Muscle layer of colon (tissue), 2 donors: ENCODE data around the gene ODAM.
"Not testable (repeated sequence)": the region's sequence is repeated elsewhere in the genome, so short reads cannot be mapped to it uniquely, and the experiment has no call there.

Experiments
- H3K27ac ChIP-seq: one replicate; pipeline ENCODE4 v1.7.0; 2013; ENCODE audit warnings: low read depth, mild to moderate bottlenecking, low read length, moderate library complexity
- H3K27me3 ChIP-seq, 2 donors: one replicate each; pipeline ENCODE4 v1.7.0; 2013; ENCODE audit warnings: low read length in 2 of 2, mild to moderate bottlenecking in 2 of 2; ENCODE audit not compliant: insufficient read depth in 2 of 2, control insufficient read depth in 1 of 2
- H3K36me3 ChIP-seq: one replicate; pipeline ENCODE4 v1.7.0; 2013; ENCODE audit warnings: mild to moderate bottlenecking, low read length; ENCODE audit not compliant: insufficient read depth
- H3K4me1 ChIP-seq: one replicate; pipeline ENCODE4 v1.7.0; 2013; ENCODE audit warnings: mild to moderate bottlenecking, low read length; ENCODE audit not compliant: insufficient read depth
- H3K4me3 ChIP-seq, 2 donors: one replicate each; pipeline ENCODE4 v1.7.0; 2013; ENCODE audit warnings: low read length in 2 of 2, low read depth in 1 of 2, mild to moderate bottlenecking in 1 of 2, moderate library complexity in 1 of 2
- H3K9ac ChIP-seq: one replicate; pipeline ENCODE4 v1.7.0; 2013; ENCODE audit warnings: low read length
- H3K9me3 ChIP-seq: one replicate; pipeline ENCODE4 v1.7.0; 2013; ENCODE audit warnings: mild to moderate bottlenecking, low read length
- donor health status: abdominal sarcoma.
- donor health status: Adenocarcinoma of cecum.

The ODAM gene

DNA sequence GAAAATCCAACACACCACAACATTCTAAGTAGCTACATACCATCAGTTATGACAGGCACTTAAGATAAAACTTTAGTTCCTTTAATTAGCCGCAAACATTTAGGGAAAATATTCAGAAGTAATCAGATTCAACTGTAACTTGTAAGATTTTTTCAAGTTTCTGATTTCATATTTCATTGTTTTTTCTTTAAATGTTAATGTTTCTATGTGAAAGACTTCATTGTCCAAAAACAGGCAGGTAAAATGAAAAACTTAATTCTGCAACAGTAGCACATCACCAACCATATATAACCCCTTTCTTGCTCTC lies 11.6 kb upstream of the ODAM start:
- no peak overlapping the region for H3K27ac ChIP-seq
- no peaks in the 10 kb centered on the region for H3K9me3 ChIP-seq
- no peaks in the 10 kb centered on the region for H3K27me3 ChIP-seq
- H3K4me1 ChIP-seq: no peaks in the 10 kb centered on the region
- no peak overlapping the region for H3K9ac ChIP-seq
- no peaks in the 10 kb centered on the region for H3K36me3 ChIP-seq
- H3K4me3 ChIP-seq: no peak overlapping the region

DNA sequence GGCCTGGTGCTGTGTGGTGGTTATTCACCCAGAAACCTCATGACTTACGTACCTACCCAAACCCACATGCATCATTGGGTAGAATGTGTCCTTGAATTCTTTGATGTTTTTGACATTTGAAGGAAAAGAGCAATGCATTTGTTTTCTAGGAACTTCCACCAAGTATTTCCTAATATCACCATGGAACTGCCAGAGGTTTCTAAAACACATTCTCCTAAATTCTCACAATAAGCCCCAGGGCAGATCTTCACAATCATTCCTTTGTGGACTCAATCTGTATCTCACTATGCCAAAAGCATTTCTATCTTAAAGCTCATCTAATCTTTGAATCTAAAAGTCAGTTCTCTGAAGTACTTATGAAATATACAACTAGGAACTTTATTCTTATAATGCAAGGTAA lies 8.3 kb upstream of the ODAM start:
- H3K27me3 ChIP-seq: no peaks in the 10 kb centered on the region
- H3K36me3 ChIP-seq: no peaks in the 10 kb centered on the region
- H3K9ac ChIP-seq: no peak overlapping the region
- no peak overlapping the region for H3K4me3 ChIP-seq
- H3K9me3 ChIP-seq: no peaks in the 10 kb centered on the region
- H3K27ac ChIP-seq: no peak overlapping the region
- H3K4me1 ChIP-seq: no peaks in the 10 kb centered on the region

DNA sequence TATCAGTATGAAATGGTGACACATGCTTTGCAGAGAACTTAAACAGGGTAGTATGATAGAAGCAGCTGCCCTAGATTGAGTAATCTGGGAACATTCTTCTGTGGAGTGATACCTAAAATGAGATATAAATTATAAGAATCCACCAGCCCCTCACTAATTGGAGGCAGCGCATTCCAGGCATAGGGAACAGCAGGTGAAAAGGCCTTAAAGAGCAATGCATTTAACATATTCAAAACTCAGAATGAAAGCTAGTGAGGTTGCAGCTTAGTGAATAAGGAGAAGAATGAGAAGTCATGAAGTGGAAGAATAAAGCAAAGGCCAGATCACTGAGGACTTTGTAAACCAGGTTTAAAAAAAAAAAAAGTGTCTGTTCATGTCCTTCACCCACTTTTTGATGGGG lies 4.9 kb upstream of the ODAM start:
- H3K27me3 ChIP-seq: no peaks in the 10 kb centered on the region
- H3K4me3 ChIP-seq: no peak overlapping the region
- H3K9ac ChIP-seq: no peak overlapping the region
- H3K4me1 ChIP-seq: no peaks in the 10 kb centered on the region
- H3K9me3 ChIP-seq: no peaks in the 10 kb centered on the region
- H3K36me3 ChIP-seq: no peaks in the 10 kb centered on the region
- no peak overlapping the region for H3K27ac ChIP-seq

DNA sequence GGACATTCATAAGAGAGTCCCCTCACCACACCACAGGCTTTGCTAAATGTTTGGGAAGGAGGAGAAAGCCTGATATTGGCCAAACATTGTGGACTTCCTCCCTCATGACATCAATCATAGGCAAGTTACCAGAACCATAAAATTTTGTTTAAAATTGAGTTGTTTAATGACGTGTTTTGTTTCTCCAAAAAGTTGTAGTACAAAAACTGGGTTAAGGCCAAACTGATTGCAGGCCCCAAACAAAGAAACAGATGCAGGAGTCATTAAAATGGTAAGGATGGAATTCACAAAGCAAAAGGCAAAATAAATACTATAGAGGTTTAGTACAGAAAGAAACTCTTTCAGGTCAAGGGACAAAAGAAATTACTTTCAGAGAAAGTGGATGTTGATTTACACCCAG lies 3.9 kb upstream of the ODAM start:
- no peak overlapping the region for H3K4me3 ChIP-seq
- H3K27me3 ChIP-seq: no peaks in the 10 kb centered on the region
- no peak overlapping the region for H3K27ac ChIP-seq
- H3K4me1 ChIP-seq: no peaks in the 10 kb centered on the region
- H3K9me3 ChIP-seq: no peaks in the 10 kb centered on the region
- no peak overlapping the region for H3K9ac ChIP-seq
- no peaks in the 10 kb centered on the region for H3K36me3 ChIP-seq

DNA sequence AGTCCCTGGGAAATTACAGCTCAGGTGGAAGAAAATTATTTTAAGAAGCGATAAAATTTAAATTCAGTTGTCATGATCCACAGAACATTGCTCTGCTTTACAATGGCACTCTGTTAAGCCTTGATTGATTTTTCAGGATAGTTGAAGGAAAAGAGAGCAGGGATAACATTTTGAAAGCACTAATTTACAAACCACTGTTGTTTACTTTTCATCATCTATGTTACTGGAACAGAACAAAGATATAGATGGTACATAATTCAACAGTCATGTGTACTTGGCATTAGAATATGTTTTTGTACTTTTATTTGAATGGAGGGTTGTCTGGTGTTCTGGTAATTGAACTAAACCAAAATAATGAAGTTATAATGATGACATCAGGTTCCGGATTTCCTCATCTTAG lies 2.6 kb upstream of the ODAM start:
- no peak overlapping the region for H3K4me3 ChIP-seq
- H3K27ac ChIP-seq: no peak overlapping the region
- H3K9ac ChIP-seq: no peak overlapping the region
- no peaks in the 10 kb centered on the region for H3K27me3 ChIP-seq
- no peaks in the 10 kb centered on the region for H3K4me1 ChIP-seq
- no peaks in the 10 kb centered on the region for H3K36me3 ChIP-seq
- H3K9me3 ChIP-seq: no peaks in the 10 kb centered on the region

DNA sequence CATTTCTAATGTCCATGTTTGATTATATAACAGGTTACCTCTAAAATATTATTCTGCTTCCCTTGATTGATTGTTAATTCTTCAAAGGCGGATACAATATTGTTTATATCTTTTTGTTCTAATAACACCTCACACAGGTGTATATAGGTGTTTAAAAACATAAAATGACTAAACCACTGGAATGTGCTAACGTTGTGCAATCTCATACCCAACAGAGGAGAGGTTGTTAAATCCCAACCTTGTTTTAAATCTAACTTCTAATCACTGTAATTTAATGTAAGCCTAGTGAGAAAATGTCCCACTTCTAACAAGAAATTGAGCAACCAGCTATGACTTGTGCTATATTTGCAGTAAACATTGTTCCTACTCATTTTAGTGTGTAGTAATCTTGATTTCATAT lies 1.3 kb downstream of the ODAM start:
- Histone ChIP-seq H3K27ac (no peak overlapping the region), H3K36me3 (no peaks in the 10 kb centered on the region), H3K9me3 (no peaks in the 10 kb centered on the region), H3K4me1 (no peaks in the 10 kb centered on the region), H3K27me3 (no peaks in the 10 kb centered on the region), H3K4me3 (no peak overlapping the region), H3K9ac (no peak overlapping the region)

DNA sequence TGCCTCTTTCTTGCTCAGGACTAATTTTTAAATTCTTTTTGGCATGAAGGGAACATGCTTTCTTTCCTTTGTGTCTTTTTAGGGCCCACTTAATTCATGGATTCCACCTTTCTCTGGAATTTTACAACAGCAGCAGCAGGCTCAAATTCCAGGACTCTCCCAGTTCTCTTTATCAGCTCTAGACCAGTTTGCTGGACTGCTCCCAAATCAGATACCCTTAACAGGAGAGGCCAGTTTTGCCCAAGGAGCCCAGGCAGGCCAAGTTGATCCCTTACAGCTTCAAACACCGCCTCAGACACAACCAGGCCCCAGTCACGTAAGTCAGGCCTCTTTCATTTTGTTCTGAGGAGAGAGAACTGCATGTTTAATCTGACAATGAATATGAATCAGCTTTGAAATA lies 2.3 kb downstream of the ODAM start:
- Histone ChIP-seq H3K4me1 (no peaks in the 10 kb centered on the region), H3K27ac (no peak overlapping the region)

DNA sequence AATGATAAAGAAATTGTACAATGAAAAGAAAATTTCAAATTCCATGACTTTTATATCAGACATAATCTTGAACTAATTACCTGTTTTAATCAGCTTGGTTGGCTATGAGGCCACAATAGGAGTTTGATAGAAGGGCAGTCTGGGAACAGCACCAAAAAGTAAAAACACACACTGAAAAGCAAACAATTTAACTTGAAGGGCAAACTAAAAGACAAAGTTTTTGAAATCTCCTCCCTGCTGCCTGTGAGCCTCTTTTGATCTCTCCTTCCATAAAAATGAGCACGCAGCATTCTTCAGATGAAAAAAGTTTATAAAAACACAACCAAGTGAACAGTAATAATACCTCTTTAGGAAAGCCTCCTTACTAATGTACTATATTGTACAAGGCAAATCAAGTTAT lies 8.1 kb downstream of the ODAM start:
- Histone ChIP-seq H3K4me3 (no peak overlapping the region), H3K27ac (no peak overlapping the region), H3K27me3 (no peaks in the 10 kb centered on the region), H3K9me3 (no peaks in the 10 kb centered on the region), H3K4me1 (no peaks in the 10 kb centered on the region), H3K9ac (no peak overlapping the region), H3K36me3 (no peaks in the 10 kb centered on the region)

More for the DNA sequence above, 2.3 kb downstream of the ODAM start:
- Histone ChIP-seq H3K27me3 (no peaks in the 10 kb centered on the region), H3K4me3 (no peak overlapping the region), H3K36me3 (no peaks in the 10 kb centered on the region), H3K9ac (no peak overlapping the region), H3K9me3 (no peaks in the 10 kb centered on the region)

DNA sequence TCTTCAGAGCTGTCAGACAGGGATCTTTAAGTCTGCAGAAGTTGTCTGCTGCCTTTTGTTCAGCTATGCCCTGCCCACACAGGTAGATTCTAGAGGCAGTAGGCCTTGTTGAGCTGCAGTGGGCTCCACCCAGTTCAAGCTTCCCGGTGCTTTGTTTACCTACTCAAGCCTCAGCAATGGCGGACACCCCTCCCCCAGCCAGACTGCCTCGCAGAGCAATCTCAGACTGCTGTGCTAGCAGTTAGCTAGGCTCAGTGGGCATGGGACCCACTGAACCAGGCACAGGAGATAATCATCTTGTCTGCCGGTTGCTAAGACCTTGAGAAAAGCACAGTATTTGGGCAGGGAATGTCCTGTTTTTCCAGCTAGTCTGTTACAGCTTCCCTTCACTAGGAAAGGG lies 17.2 kb downstream of the ODAM start:
- H3K9me3 ChIP-seq, H3K9ac ChIP-seq, H3K4me1 ChIP-seq, H3K4me3 ChIP-seq, H3K27me3 ChIP-seq, H3K27ac ChIP-seq, H3K36me3 ChIP-seq: not testable (repeated sequence)

DNA sequence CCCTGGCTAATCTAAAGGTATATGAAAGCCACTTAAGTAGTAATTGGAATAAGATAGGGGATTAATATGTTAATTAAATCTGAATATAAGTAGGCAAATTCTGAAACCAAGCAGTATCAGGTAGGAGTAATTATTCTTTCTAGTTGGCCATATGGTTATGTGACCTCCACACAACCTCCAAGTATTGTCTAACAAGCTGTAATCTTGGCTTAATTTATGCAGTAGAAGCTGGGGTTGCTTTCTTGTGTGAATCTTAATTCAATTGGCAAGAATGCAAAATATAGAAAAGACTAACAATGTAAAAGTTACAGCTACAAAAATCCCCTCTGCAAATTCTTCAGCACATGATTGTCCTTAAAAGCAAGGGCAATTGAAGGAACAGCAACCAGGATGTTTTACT lies 20.6 kb downstream of the ODAM start:
- not testable (repeated sequence) for H3K4me3 ChIP-seq, H3K27ac ChIP-seq, H3K9me3 ChIP-seq, H3K4me1 ChIP-seq, H3K36me3 ChIP-seq, H3K27me3 ChIP-seq, H3K9ac ChIP-seq

DNA sequence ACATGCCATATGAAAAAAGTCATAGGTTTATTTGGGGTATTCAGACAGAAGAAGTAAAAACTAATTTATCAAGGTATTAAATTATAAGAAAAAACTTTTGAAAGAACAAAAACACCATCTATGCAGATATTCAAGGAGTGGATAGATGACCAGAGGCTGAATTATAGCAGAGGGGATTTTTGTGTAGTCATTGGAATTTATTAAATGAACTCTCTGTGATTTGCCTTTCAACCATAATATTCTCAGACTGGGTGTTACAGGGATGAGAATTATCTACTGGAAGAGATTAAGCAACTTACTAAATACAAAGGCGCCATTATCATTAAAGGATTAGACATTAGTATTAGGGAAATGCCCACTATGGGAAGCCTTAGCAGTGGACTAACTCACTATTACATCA lies 21.0 kb downstream of the ODAM start:
- not testable (repeated sequence) for H3K27me3 ChIP-seq, H3K4me1 ChIP-seq, H3K9me3 ChIP-seq, H3K9ac ChIP-seq, H3K4me3 ChIP-seq, H3K36me3 ChIP-seq, H3K27ac ChIP-seq

DNA sequence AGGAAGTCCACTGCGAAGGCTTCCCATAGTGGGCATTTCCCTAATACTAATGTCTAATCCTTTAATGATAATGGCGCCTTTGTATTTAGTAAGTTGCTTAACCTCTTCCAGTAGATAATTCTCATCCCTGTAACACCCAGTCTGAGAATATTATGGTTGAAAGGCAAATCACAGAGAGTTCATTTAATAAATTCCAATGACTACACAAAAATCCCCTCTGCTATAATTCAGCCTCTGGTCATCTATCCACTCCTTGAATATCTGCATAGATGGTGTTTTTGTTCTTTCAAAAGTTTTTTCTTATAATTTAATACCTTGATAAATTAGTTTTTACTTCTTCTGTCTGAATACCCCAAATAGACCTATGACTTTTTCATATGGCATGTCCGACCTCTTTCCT lies 25.9 kb downstream of the ODAM start:
- not testable (repeated sequence) for H3K9ac ChIP-seq, H3K36me3 ChIP-seq, H3K9me3 ChIP-seq, H3K27me3 ChIP-seq, H3K4me1 ChIP-seq, H3K27ac ChIP-seq, H3K4me3 ChIP-seq

DNA sequence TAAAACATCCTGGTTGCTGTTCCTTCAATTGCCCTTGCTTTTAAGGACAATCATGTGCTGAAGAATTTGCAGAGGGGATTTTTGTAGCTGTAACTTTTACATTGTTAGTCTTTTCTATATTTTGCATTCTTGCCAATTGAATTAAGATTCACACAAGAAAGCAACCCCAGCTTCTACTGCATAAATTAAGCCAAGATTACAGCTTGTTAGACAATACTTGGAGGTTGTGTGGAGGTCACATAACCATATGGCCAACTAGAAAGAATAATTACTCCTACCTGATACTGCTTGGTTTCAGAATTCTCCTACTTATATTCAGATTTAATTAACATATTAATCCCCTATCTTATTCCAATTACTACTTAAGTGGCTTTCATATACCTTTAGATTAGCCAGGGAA lies 26.3 kb downstream of the ODAM start:
- not testable (repeated sequence) for H3K27me3 ChIP-seq, H3K9me3 ChIP-seq

More for the DNA sequence above, 26.3 kb downstream of the ODAM start:
- not testable (repeated sequence) for H3K4me1 ChIP-seq, H3K9ac ChIP-seq, H3K36me3 ChIP-seq, H3K27ac ChIP-seq, H3K4me3 ChIP-seq
